Measurements from ENCODE around the gene PLCD3. TPM values are rescaled to one million over a fixed set of nuclear protein-coding genes. Genes with fewer than 3 reads are reported as not detected.
A peak's percentile ranks its signal among the peaks of the same experiment; 100 is the strongest.

Gene PLCD3
- total RNA-seq, 6 experiments from 2014 or later: 2.0 to 26.4 (median 3.0) TPM

- no peak for ATAC-seq
- peak; percentile 27 to 54 (median 50) for DNase-seq
- intact Hi-C loops (cut with DNase I): loop anchor here in 1 of 2 donors (5.0 kb wide), 1 partner anchor 60 kb away; no protein-coding TSS in a partner anchor
- H3K9me3 ChIP-seq: no peaks in the 10 kb centered on the region
- TF ChIP-seq, protein P1, sequence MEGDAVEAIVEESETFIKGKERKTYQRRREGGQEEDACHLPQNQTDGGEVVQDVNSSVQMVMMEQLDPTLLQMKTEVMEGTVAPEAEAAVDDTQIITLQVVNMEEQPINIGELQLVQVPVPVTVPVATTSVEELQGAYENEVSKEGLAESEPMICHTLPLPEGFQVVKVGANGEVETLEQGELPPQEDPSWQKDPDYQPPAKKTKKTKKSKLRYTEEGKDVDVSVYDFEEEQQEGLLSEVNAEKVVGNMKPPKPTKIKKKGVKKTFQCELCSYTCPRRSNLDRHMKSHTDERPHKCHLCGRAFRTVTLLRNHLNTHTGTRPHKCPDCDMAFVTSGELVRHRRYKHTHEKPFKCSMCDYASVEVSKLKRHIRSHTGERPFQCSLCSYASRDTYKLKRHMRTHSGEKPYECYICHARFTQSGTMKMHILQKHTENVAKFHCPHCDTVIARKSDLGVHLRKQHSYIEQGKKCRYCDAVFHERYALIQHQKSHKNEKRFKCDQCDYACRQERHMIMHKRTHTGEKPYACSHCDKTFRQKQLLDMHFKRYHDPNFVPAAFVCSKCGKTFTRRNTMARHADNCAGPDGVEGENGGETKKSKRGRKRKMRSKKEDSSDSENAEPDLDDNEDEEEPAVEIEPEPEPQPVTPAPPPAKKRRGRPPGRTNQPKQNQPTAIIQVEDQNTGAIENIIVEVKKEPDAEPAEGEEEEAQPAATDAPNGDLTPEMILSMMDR (IDR thresholded peaks at IDR 0.05): no peak
- TF ChIP-seq POLR2A (IDR thresholded peaks at IDR 0.05): no peak
- no peaks in the 10 kb centered on the region for H3K27me3 ChIP-seq
- 83% methylated on average over 1 of the region's 12 CpGs for WGBS (ENCODE audit: insufficient coverage, low coverage, low lambda C conversion rate, missing lambda C conversion rate)
- H3K4me1 ChIP-seq: peaks cover 0 to 29% (median 6%) of the 10 kb centered on the region in 4 donors
- H3K27ac ChIP-seq: peak overlapping the region; percentile 83 to 98 (median 89)
- peaks cover 0 to 15% (median 0%) of the 10 kb centered on the region in 4 donors for H3K36me3 ChIP-seq
- peak overlapping the region; percentile 18 to 92 (median 79) for H3K4me3 ChIP-seq
These were observed 4.7 kb upstream of the PLCD3 start for GRCh38 chr17:45136846-45137560.

DNA sequence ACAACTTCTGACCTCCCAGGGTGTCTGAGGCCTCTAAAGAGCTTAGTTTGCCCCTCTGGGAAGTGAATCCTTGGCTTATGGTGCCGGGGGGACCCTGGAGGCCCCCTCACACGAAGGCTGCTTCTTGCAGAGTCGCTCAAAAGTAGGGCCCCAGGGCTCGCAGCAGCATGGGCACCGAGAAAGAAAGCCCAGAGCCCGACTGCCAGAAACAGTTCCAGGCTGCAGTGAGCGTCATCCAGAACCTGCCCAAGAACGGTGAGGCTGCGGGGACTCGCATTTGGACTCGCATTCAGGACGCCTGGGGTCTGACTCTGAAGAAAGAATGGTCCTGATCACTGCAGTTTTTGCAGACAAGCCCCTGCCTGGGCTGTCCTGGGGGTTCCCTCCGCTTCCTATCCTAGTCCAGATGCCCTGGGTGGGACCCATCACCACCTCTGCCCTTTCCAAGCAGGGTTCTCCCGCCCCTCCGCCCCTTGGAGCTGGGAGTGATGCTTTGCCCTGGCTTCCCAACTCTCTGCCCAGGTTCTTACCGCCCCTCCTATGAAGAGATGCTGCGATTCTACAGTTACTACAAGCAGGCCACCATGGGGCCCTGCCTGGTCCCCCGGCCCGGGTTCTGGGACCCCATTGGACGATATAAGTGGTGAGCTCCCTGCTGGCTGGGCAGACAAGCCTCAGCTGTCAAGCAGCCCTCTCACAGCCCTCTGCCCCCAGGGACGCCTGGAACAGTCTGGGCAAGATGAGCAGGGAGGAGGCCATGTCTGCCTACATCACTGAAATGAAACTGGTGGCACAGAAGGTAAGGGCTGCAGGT, 3.9 kb upstream of the PLCD3 start:
- peaks cover 0 to 10% (median 0%) of the 10 kb centered on the region in 4 donors for H3K36me3 ChIP-seq
- intact Hi-C loops (cut with DNase I): loop anchor here in 1 of 2 donors (5.0 kb wide), 1 partner anchor 61 kb away; no protein-coding TSS in a partner anchor
- WGBS (ENCODE audit: insufficient coverage, low coverage, low lambda C conversion rate, missing lambda C conversion rate): 17% methylated on average over 10 of the region's 21 CpGs
- H3K27ac ChIP-seq: peak overlapping the region; percentile 85 to 98 (median 89)
- H3K9me3 ChIP-seq: no peaks in the 10 kb centered on the region
- peaks cover 0 to 36% (median 6%) of the 10 kb centered on the region in 4 donors for H3K4me1 ChIP-seq
- TF ChIP-seq, protein P1 (IDR thresholded peaks at IDR 0.05): no peak
- TF ChIP-seq POLR2A (IDR thresholded peaks at IDR 0.05): no peak
- H3K4me3 ChIP-seq: peak overlapping the region; percentile 72 to 92 (median 79)
- ATAC-seq (no peak), DNase-seq (peak; percentile 26 to 63 (median 54))
- H3K27me3 ChIP-seq: no peaks in the 10 kb centered on the region

DNA sequence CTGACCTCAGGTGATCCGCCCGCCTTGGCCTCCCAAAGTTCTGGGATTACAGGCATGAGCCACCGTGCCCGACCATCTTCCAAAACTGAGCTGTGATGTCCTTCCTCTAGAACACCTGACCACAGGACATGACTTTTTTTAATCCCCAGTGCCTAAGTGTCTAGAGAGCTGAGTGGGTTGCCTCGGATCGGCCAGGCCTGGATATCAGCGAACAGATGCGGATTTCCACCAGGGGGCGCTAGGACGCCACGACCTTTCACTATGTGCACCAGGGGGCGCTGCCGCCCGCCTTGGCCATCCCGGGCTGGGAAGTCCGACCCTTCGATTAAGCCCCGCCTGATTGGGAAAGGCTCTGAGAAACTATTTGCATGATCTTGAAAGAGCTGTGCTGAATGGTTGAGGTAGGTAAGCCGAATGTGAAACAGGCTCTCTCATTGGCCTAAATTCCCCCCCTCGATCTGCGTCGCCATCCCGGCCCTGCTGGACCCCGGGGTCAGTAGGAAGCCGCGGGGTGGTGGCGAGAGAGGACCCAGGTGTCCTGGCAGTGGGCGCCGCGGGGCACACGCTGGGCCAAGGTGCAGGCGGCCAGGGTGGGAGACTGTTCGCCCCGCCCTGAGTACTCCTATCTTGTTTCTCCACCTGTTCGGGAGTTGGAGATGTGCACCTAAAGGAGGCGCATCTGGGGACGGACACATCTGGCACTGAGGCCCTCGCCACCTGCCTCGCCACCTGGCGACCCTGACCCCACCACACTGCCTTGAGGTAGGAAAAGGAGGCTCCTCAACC, 3.1 kb upstream of the PLCD3 start, which contains the start of gene ACBD4:
Gene ACBD4 (plus strand): TSS at position 496 of the 786 bp plus-strand sequence. CDS start 458 bp downstream, outside the sequence.
- intact Hi-C loops (cut with DNase I): loop anchor here in 1 of 2 donors (5.0 kb wide), 1 partner anchor 62 kb away; no protein-coding TSS in a partner anchor
- H3K9me3 ChIP-seq: no peaks in the 10 kb centered on the region
- peaks cover 0 to 7% (median 0%) of the 10 kb centered on the region in 4 donors for H3K36me3 ChIP-seq
- peak; percentile 93 for TF ChIP-seq POLR2A (IDR thresholded peaks at IDR 0.05)
- TF ChIP-seq, protein P1 (IDR thresholded peaks at IDR 0.05): peak; percentile 100
- peak within 1 kb of the TSS; percentile 85 to 98 (median 89) for H3K27ac ChIP-seq
- H3K4me3 ChIP-seq: peak within 1 kb of the TSS; percentile 72 to 92 (median 79)
- peak; percentile 94 to 97 (median 94) for DNase-seq
- no peaks in the 10 kb centered on the region for H3K27me3 ChIP-seq
- H3K4me1 ChIP-seq: peaks cover 0 to 36% (median 6%) of the 10 kb centered on the region in 4 donors
- ATAC-seq: peak; percentile 72 to 81 (median 75)
- WGBS (ENCODE audit: insufficient coverage, low coverage, low lambda C conversion rate, missing lambda C conversion rate): 0% methylated on average over 16 of the region's 40 CpGs

All from right lobe of liver (tissue), 6 donors.